Nucleus accumbens (tissue), 56 donors: ENCODE results near the gene PRR13.

ENCODE experiments used
- DNase-seq, 56 donors: peaks; one replicate each; lab custom pipeline; 2025; lab: John Stamatoyannopoulos, UW

Gene PRR13

GRCh38 chr12:53489242-53489864, 47.8 kb downstream of the PRR13 start:
- no peak for DNase-seq

- DNase-seq, result no peak
Observed at GRCh38 chr12:53492188-53492587, 50.7 kb downstream of the PRR13 start.

GRCh38 chr12:53492830-53493609, 51.5 kb downstream of the PRR13 start:
- DNase-seq, result peak; percentile 65 to 98 (median 92)

GRCh38 chr12:53493610-53494391, 52.3 kb downstream of the PRR13 start:
- peak in 1 of 56 donors; percentile 41 for DNase-seq
